DMS153 treated with DMSO at 0.1 percent for 48 hours (cell line): Measurements from ENCODE around the gene GSG1L2.
"Not testable (repeated sequence)": the region's sequence is repeated elsewhere in the genome, so short reads cannot be mapped to it uniquely, and the experiment has no call there.

ENCODE experiments used
- DNase-seq: peaks from one replicate; lab custom pipeline; 2025; ENCODE audit not compliant: unreplicated experiment; lab: John Stamatoyannopoulos, UW

Gene GSG1L2

GRCh38 chr17:9790889-9791876 is 30.7 kb downstream of the GSG1L2 start, which contains the start of gene DHRS7C:
Gene DHRS7C (minus strand): TSS chr17:9791592. CDS start chr17:9791284, 308 bp downstream.
- no peak for DNase-seq

DNA sequence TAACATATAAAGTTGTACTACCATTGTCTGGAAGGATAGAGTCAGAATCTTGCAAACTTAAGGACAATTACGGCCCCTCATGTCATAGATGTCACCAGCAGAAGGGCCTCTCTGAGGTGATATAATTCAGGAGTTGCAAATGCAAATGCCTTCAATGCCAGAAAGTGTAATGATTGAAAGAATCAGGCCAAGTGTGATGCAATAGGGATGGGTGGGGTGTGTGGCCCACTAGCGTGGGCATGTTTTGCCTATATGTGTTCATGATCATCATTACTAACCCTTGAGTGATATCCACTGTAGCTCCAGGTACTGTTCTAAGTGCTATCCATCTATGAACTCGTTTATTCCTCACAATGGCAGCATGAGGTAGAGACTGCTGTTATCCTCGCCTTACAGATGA is 31.6 kb downstream of the GSG1L2 start:
- DNase-seq: no peak

GRCh38 chr17:9788601-9789000 is 33.3 kb downstream of the GSG1L2 start:
- DNase-seq: no peak

DNA sequence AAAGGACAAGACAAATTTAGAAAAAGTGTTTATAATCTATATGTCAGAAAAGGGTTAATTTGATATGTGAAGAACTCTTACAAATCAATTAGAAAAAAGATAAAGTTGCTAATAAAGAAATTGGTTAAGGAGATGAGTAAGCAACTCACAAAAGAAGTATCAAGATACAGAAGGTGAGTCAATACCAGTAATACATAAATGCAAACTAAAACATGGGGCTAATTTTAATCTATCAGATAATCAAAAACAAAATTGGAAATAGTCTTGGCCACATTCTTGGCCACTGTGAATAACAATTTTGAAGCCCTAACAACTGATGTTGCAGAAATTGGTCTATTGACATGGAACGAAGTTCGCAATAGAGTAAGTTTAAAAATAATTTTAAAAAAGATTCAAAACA is 37.3 kb downstream of the GSG1L2 start:
- DNase-seq: no peak

GRCh38 chr17:9783465-9783864 is 38.4 kb downstream of the GSG1L2 start:
- DNase-seq: not testable (repeated sequence)

- DNase-seq: no peak
Measured at GRCh38 chr17:9783050-9783449, 38.8 kb downstream of the GSG1L2 start.

GRCh38 chr17:9780552-9780951 is 41.3 kb downstream of the GSG1L2 start:
- DNase-seq: no peak

- DNase-seq: no peak
Measured at GRCh38 chr17:9776911-9777310, 45.0 kb downstream of the GSG1L2 start.

GRCh38 chr17:9772658-9773057 is 49.2 kb downstream of the GSG1L2 start:
- DNase-seq: no peak

DNA sequence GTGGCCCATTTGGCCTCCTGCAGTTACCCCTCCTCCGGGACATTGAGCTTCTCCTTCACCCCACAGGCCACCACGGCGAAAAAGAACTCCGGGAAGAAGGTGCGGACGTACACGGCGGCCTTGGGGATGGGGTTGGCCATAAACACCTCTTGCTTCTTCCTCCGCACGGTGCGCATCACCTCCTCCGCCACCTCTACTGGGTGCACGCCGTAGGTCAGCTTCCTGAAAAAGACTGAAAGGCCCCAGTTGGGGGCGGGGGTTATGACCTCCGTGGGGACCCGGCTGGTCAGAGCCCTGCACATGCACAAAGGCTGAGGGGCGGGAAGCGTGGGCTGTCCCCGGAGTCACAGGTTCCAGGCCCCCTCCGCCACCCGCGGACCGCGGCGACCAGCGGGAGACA is 50.4 kb downstream of the GSG1L2 start:
- no peak for DNase-seq

DNA sequence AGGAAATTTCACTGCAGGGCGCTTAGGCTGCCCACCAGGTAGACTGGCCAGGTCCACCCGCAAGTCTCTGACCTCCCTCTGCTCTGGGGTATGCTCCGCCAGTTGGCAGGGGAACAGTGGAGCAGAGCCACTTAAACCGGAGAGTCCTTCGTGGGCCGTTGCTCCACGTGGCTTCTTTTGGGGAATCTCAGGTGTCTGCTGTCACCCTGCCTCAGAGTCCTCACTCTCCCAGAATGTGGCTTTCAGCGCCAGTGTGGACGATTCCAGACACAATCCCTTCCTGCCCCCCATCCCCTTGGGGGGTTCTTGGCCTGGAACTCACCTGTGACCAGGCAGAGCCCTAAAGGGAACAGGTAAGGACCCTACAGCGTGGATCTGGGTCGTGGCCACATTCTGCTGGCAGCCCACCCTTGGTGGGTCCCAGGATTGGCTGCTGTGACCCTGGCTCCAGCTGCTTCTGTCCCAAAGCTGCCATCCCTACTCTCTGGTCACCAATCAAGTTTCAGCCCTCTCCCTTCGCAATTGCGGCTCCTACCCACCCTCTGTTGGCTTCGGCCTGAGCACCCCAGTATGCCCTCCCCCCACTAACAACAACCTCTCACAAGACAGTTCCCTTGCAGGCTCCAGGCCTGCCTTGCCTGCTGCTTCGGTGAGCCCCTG is 52.7 kb downstream of the GSG1L2 start:
- no peak for DNase-seq

DNA sequence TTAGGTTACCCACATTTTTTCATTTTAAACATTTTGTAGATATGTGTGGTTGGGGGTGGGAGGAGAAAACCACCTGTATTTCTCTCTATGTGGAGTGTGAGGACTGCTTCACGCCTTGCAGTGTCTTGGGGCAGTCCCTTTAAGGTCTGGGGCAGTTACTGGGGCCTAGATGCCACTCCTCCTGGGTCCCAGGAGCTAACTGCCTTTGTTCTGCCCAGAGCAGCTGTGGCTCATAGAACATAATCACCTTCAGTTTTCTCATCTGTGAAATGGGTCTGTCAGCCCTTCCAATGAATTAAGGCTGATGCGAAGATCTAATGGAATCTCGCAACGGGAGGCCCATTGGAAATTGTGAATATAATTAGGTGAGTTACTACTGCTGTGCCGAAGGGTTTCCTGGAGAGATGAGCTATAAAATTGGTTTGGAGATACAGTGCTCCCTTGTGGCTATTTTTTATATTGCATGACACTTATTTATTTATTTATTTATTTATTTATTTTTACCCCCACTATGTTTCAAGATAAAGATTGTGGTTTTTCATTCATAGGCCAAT is 53.4 kb downstream of the GSG1L2 start:
- no peak for DNase-seq

DNA sequence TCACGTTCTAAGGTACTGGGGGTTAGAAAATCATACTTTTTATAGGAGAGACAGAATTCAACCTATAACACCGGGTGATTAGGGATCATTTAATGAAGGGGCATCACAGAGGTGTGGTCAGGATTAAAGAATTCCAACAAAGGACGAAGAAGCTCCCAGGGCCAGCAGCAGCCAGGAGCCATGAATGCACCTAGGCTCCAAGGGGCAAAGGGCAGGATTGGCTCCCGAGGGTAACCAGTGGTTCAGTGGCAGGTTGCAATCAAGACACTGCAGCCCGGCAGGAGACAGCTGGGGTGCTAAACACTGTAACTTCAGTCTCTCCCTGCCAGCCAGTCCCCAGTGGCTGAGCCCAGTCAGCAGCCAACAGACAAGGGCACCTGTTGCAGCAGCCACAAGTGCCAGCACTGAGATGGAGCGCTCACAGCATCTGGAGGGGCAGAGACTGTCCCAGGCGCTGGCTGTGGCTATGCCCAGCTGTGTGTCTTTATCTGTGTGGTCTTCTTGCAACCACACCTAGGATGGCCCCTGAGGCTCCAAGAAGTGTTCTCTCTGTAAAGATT is 54.4 kb downstream of the GSG1L2 start:
- no peak for DNase-seq

DNA sequence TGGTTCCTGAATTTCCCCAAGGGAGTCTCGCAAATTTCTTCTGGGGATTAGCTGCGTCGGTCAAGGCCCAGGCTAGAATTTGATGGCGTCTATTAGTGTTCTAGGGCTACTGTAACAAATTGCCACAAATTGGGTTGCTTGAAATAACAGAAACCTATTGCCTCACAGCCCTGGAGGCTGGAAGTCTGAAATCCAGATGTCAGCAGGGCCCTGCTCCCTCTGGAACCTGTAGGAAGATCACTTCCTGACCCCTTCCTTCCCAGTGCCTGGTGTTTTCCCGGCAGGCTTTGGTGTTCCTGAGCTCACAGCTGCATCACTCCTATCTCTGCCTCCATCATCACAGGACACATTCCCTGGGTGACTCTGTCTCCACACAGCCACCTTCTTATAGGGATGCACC is 54.9 kb downstream of the GSG1L2 start:
- no peak for DNase-seq

- no peak for DNase-seq
Measured at GRCh38 chr17:9765322-9765721, 56.6 kb downstream of the GSG1L2 start.

GRCh38 chr17:9763643-9764042 is 58.2 kb downstream of the GSG1L2 start:
- no peak for DNase-seq

GRCh38 chr17:9760266-9760665 is 61.6 kb downstream of the GSG1L2 start:
- no peak for DNase-seq

DNA sequence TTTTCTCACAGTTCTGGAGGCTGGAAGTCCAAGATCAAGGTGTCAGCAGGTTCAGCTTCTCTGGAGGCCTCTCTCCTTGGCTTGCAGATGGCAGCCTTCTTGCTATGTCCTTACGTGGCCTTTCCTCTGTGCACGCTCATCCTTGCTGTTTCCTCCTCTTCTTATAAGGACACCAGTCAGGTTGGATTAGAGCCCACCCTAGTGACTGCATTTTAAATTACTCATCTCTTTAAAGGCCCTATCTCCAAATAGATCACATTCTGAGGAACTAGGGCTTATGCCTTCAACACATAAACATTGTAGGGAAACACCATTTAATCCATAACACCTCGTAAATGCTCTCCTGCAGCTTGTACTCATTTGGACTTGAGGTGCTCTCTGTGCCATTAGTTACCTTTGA is 66.8 kb downstream of the GSG1L2 start:
- no peak for DNase-seq
